Measurements from ENCODE around the gene HIPK2. TPM values are rescaled to one million over a fixed set of nuclear protein-coding genes. Genes with fewer than 3 reads are reported as not detected.

HIPK2 gene
- polyA plus RNA-seq, 1 donor (not counting 4 experiments of a cell fraction or from before 2014, with no cell fraction given): 5.8 TPM

- Histone ChIP-seq H3K9ac (ENCODE audit: control insufficient read depth, extremely low read depth, insufficient read depth, low read length) (no peak overlapping the region), H3K9me3 (ENCODE audit: control insufficient read depth, low read depth, low read length) (no peaks in the 10 kb centered on the region), H3K9me1 (ENCODE audit: control insufficient read depth, extremely low read depth, insufficient read depth, low read length) (no peaks in the 10 kb centered on the region), H3K4me3 (ENCODE audit: control insufficient read depth in 2 of 3, extremely low read depth in 1 of 3, insufficient read depth in 2 of 3, low read depth in 1 of 3, low read length in 3 of 3) (no peak overlapping the region), H2AFZ (ENCODE audit: control insufficient read depth, low read length) (no peak overlapping the region), H3K27ac (ENCODE audit: control insufficient read depth, insufficient read depth, low read length) (no peak overlapping the region), H3K36me3 (ENCODE audit: control insufficient read depth in 2 of 2, extremely low read depth in 1 of 2, insufficient read depth in 2 of 2, low read length in 2 of 2) (peaks cover 8 to 16% of the 10 kb centered on the region in 2 experiments), H3K79me2 (ENCODE audit: control insufficient read depth, insufficient read depth, low read length) (no peaks in the 10 kb centered on the region), H3K4me2 (ENCODE audit: control insufficient read depth, extremely low read depth, insufficient read depth, low read depth, low read length) (no peak overlapping the region), H3K4me1 (ENCODE audit: control insufficient read depth, extremely low read depth, insufficient read depth, low read length) (no peaks in the 10 kb centered on the region), H3K27me3 (ENCODE audit: control insufficient read depth, extremely low read depth, insufficient read depth, low read length) (no peaks in the 10 kb centered on the region), H4K20me1 (ENCODE audit: control insufficient read depth, extremely low read depth, insufficient read depth, low read length) (peaks cover 2% of the 10 kb centered on the region)
- no peak for DNase-seq (ENCODE audit: low read depth, low spot score)
- no peak for TF ChIP-seq EZH2 (IDR thresholded peaks at IDR 0.05; ENCODE audit: low read length)
- TF ChIP-seq, protein P1, sequence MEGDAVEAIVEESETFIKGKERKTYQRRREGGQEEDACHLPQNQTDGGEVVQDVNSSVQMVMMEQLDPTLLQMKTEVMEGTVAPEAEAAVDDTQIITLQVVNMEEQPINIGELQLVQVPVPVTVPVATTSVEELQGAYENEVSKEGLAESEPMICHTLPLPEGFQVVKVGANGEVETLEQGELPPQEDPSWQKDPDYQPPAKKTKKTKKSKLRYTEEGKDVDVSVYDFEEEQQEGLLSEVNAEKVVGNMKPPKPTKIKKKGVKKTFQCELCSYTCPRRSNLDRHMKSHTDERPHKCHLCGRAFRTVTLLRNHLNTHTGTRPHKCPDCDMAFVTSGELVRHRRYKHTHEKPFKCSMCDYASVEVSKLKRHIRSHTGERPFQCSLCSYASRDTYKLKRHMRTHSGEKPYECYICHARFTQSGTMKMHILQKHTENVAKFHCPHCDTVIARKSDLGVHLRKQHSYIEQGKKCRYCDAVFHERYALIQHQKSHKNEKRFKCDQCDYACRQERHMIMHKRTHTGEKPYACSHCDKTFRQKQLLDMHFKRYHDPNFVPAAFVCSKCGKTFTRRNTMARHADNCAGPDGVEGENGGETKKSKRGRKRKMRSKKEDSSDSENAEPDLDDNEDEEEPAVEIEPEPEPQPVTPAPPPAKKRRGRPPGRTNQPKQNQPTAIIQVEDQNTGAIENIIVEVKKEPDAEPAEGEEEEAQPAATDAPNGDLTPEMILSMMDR (optimal IDR thresholded peaks at IDR 0.05 in 1 of 3, IDR thresholded peaks at IDR 0.05 in 1 of 3, conservative IDR thresholded peaks at IDR 0.05 in 1 of 3; ENCODE audit: extremely low read depth in 1 of 3, insufficient read depth in 2 of 3, low read length in 3 of 3): no peak
- dilution Hi-C loops (cut with MboI; ENCODE audit: extremely low pct_ligation_motif_present, low sequenced_read_pairs): no loop called here
- no peak for FAIRE-seq
Measured at GRCh38 chr7:139582671-139583155, 195.1 kb downstream of the HIPK2 start.

GRCh38 chr7:139582130-139582650 lies 195.6 kb downstream of the HIPK2 start:
- Histone ChIP-seq H3K9me1 (ENCODE audit: control insufficient read depth, extremely low read depth, insufficient read depth, low read length) (no peaks in the 10 kb centered on the region), H3K9me3 (ENCODE audit: control insufficient read depth, low read depth, low read length) (no peaks in the 10 kb centered on the region), H3K36me3 (ENCODE audit: control insufficient read depth in 2 of 2, extremely low read depth in 1 of 2, insufficient read depth in 2 of 2, low read length in 2 of 2) (peaks cover 5 to 16% of the 10 kb centered on the region in 2 experiments), H3K79me2 (ENCODE audit: control insufficient read depth, insufficient read depth, low read length) (no peaks in the 10 kb centered on the region), H3K9ac (ENCODE audit: control insufficient read depth, extremely low read depth, insufficient read depth, low read length) (no peak overlapping the region), H4K20me1 (ENCODE audit: control insufficient read depth, extremely low read depth, insufficient read depth, low read length) (peaks cover 2% of the 10 kb centered on the region), H2AFZ (ENCODE audit: control insufficient read depth, low read length) (no peak overlapping the region), H3K4me1 (ENCODE audit: control insufficient read depth, extremely low read depth, insufficient read depth, low read length) (no peaks in the 10 kb centered on the region), H3K27ac (ENCODE audit: control insufficient read depth, insufficient read depth, low read length) (no peak overlapping the region), H3K4me3 (ENCODE audit: control insufficient read depth in 2 of 3, extremely low read depth in 1 of 3, insufficient read depth in 2 of 3, low read depth in 1 of 3, low read length in 3 of 3) (no peak overlapping the region), H3K27me3 (ENCODE audit: control insufficient read depth, extremely low read depth, insufficient read depth, low read length) (no peaks in the 10 kb centered on the region), H3K4me2 (ENCODE audit: control insufficient read depth, extremely low read depth, insufficient read depth, low read depth, low read length) (no peak overlapping the region)
- no peak for DNase-seq (ENCODE audit: low read depth, low spot score)
- FAIRE-seq: no peak
- no peak for TF ChIP-seq EZH2 (IDR thresholded peaks at IDR 0.05; ENCODE audit: low read length)
- TF ChIP-seq, protein P1 (optimal IDR thresholded peaks at IDR 0.05 in 1 of 3, IDR thresholded peaks at IDR 0.05 in 1 of 3, conservative IDR thresholded peaks at IDR 0.05 in 1 of 3; ENCODE audit: extremely low read depth in 1 of 3, insufficient read depth in 2 of 3, low read length in 3 of 3): no peak
- dilution Hi-C loops (cut with MboI; ENCODE audit: extremely low pct_ligation_motif_present, low sequenced_read_pairs): no loop called here
